ENCODE results near the gene NFRKB.
A peak's percentile ranks its signal among the peaks of the same experiment; 100 is the strongest.
"Not testable (repeated sequence)": the region's sequence is repeated elsewhere in the genome, so short reads cannot be mapped to it uniquely, and the experiment has no call there.

NFRKB gene

GRCh38 chr11:129894278-129895125 is 876 bp downstream of the NFRKB start:
- peak; percentile 27 for DNase-seq (ENCODE audit: low spot score)

- no peak for DNase-seq (ENCODE audit: low spot score)
Measured at GRCh38 chr11:129888451-129888850, 6.9 kb downstream of the NFRKB start.

GRCh38 chr11:129885381-129885780 is 10.0 kb downstream of the NFRKB start:
- no peak for DNase-seq (ENCODE audit: low spot score)

- no peak for DNase-seq (ENCODE audit: low spot score)
Measured at GRCh38 chr11:129884581-129884980, 10.8 kb downstream of the NFRKB start.

- DNase-seq (ENCODE audit: low spot score): peak; percentile 74
Measured at GRCh38 chr11:129881570-129882170, 13.7 kb downstream of the NFRKB start.

GRCh38 chr11:129880311-129880710 is 15.1 kb downstream of the NFRKB start:
- no peak for DNase-seq (ENCODE audit: low spot score)

- no peak for DNase-seq (ENCODE audit: low spot score)
Measured at GRCh38 chr11:129871914-129872313, 23.5 kb downstream of the NFRKB start.

GRCh38 chr11:129868626-129869025 is 26.8 kb downstream of the NFRKB start:
- DNase-seq (ENCODE audit: low spot score): not testable (repeated sequence)

GRCh38 chr11:129866311-129866710 is 29.1 kb downstream of the NFRKB start:
- DNase-seq (ENCODE audit: low spot score): no peak

GRCh38 chr11:129865701-129866100 is 29.7 kb downstream of the NFRKB start:
- no peak for DNase-seq (ENCODE audit: low spot score)

- no peak for DNase-seq (ENCODE audit: low spot score)
Measured at GRCh38 chr11:129864811-129865210, 30.6 kb downstream of the NFRKB start.

GRCh38 chr11:129861702-129862522 is 33.5 kb downstream of the NFRKB start:
- peak; percentile 95 for DNase-seq (ENCODE audit: low spot score)

- DNase-seq (ENCODE audit: low spot score): no peak
Measured at GRCh38 chr11:129856036-129856435, 39.3 kb downstream of the NFRKB start.

GRCh38 chr11:129855086-129855485 is 40.3 kb downstream of the NFRKB start:
- DNase-seq (ENCODE audit: low spot score): no peak

- DNase-seq (ENCODE audit: low spot score): no peak
Measured at GRCh38 chr11:129854232-129854805, 41.1 kb downstream of the NFRKB start.

- no peak for DNase-seq (ENCODE audit: low spot score)
Measured at GRCh38 chr11:129853518-129854231, 41.7 kb downstream of the NFRKB start.

GRCh38 chr11:129852125-129852740 is 43.1 kb downstream of the NFRKB start:
- DNase-seq (ENCODE audit: low spot score): no peak

- DNase-seq (ENCODE audit: low spot score): no peak
Measured at GRCh38 chr11:129849447-129850130, 45.8 kb downstream of the NFRKB start.

- not testable (repeated sequence) for DNase-seq (ENCODE audit: low spot score)
Measured at GRCh38 chr11:129847361-129847760, 48.0 kb downstream of the NFRKB start.

GRCh38 chr11:129846508-129847335 is 48.7 kb downstream of the NFRKB start:
- DNase-seq (ENCODE audit: low spot score): peak; percentile 85
